Esophagus squamous epithelium (tissue), 4 donors: ENCODE data around the gene MXRA5.

Source experiments
- CTCF ChIP-seq, 6 experiments: fragments of 450-650 bp in 4 of 6; fragments of 200-600 bp in 2 of 6; sonication (generic) in 2 of 6; IDR thresholded peaks; one replicate each; pipeline ENCODE4 v1.5.1; 2016 to 2019; ENCODE audit warnings: antibody characterized with exemption in 6 of 6, mild to moderate bottlenecking in 4 of 6, moderate library complexity in 4 of 6
- POLR2A ChIP-seq, 4 donors: fragments of 450-650 bp; IDR thresholded peaks; one replicate each; pipeline ENCODE4 v1.6.1; 2017; ENCODE audit warnings: antibody characterized with exemption in 4 of 4, mild to moderate bottlenecking in 4 of 4, moderate library complexity in 3 of 4

- no peak for TF ChIP-seq CTCF (IDR thresholded peaks at IDR 0.05)
- TF ChIP-seq POLR2A (IDR thresholded peaks at IDR 0.05) = no peak
Observed at GRCh38 chrX:3351276-3351675, 4.8 kb upstream of the MXRA5 start.
